GM12875 (cell line): ENCODE measurements around the gene TTC19.

ENCODE experiments used
- H3K4me3 ChIP-seq: one replicate; pipeline ENCODE4 v1.5.1; 2011; ENCODE audit warnings: low read depth, low read length, control low read depth
- TF ChIP-seq, protein P1 (sequence below): IDR thresholded peaks from 2 replicates; pipeline ENCODE4 v1.5.1; 2011; ENCODE audit warnings: low read depth, mild to moderate bottlenecking, control low read depth, inconsistent platforms, low read length, moderate library complexity, borderline replicate concordance; ENCODE audit not compliant: insufficient read depth

The TTC19 gene

DNA sequence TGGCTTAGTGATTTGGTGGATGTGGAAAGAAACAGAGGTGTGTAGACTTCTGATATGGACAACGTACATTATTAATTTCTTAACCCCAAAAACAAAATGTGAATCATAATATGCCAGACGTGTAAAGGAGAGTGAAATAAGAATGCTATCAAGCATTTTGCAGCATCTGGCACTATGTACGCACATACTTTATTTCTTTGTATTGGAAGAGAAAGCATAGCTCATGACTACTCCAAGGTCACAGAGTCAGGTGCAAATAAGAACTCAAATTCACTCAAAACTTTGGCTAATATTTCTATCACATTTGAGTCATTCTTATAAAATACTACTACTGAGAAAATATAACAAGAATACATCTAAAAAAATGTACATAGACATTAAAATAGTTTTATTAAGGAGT, 74.8 kb downstream of the TTC19 start:
- TF ChIP-seq, protein P1, sequence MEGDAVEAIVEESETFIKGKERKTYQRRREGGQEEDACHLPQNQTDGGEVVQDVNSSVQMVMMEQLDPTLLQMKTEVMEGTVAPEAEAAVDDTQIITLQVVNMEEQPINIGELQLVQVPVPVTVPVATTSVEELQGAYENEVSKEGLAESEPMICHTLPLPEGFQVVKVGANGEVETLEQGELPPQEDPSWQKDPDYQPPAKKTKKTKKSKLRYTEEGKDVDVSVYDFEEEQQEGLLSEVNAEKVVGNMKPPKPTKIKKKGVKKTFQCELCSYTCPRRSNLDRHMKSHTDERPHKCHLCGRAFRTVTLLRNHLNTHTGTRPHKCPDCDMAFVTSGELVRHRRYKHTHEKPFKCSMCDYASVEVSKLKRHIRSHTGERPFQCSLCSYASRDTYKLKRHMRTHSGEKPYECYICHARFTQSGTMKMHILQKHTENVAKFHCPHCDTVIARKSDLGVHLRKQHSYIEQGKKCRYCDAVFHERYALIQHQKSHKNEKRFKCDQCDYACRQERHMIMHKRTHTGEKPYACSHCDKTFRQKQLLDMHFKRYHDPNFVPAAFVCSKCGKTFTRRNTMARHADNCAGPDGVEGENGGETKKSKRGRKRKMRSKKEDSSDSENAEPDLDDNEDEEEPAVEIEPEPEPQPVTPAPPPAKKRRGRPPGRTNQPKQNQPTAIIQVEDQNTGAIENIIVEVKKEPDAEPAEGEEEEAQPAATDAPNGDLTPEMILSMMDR, result no peak
- no peak overlapping the region for H3K4me3 ChIP-seq

DNA sequence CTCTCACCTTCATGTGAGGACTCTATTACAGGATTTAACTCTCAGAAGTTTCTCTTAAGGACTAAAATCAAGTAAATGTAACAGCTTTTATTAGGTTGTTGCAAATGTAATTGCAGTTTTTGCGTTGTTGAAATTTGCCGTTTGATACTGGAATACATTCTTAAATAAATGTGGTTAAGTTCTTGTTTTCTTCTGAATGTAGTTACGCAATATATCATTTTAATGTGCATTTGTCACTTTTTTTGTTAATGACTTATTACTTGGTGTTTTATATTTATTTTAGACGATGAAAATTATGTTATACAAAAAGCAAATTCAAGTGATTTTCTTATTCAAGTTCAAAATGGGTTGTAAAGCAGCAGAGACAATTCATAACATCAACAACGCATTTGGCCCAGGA, 76.3 kb downstream of the TTC19 start:
- TF ChIP-seq, protein P1, result no peak
- H3K4me3 ChIP-seq, result no peak overlapping the region
